Adrenal gland (tissue), 5 donors: ENCODE results near the gene DOCK1.

Source experiments
- CTCF ChIP-seq, 6 experiments: fragments of 450-650 bp in 4 of 6; fragments of 200-600 bp in 2 of 6; sonication (generic) in 1 of 6; IDR thresholded peaks; 1 replicate in 5 of 6; 2 replicates in 1 of 6; pipeline versions ENCODE4 v1.5.1 to v1.8.0; 2016 to 2021; ENCODE audit warnings: antibody characterized with exemption in 6 of 6, mild to moderate bottlenecking in 2 of 6, moderate library complexity in 1 of 6
- POLR2A ChIP-seq, 2 donors: fragments of 450-650 bp; IDR thresholded peaks; one replicate each; pipeline ENCODE4 v1.6.1; 2017; ENCODE audit warnings: antibody characterized with exemption in 2 of 2, mild to moderate bottlenecking in 2 of 2, moderate library complexity in 1 of 2
- donor health status: DM: no; HTN: no; CAD: no.

DNA sequence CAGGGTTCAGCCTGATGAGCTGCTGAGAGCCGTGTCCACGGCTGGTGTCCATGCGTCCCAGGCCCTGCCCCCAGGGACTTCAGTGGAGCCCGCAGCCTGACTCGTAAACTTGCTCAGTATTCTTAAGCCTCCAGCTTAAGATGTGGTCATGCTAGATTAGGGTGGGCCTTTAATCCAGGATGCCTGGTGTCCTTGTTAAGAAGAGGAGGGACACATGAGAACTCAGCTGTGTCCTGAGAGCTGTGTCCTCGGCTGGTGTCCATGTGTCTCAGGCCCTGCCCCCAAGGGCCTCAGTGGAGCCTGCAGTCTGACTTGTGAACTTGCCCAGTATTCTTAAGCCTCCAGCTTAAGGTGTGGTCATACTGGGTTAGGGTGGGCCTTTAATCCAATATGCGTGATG is 23.0 kb downstream of the DOCK1 start:
- TF ChIP-seq CTCF (IDR thresholded peaks at IDR 0.05), result no peak
- TF ChIP-seq POLR2A (IDR thresholded peaks at IDR 0.05), result no peak
